ENCODE data around the gene PTBP2.

Gene PTBP2

DNA sequence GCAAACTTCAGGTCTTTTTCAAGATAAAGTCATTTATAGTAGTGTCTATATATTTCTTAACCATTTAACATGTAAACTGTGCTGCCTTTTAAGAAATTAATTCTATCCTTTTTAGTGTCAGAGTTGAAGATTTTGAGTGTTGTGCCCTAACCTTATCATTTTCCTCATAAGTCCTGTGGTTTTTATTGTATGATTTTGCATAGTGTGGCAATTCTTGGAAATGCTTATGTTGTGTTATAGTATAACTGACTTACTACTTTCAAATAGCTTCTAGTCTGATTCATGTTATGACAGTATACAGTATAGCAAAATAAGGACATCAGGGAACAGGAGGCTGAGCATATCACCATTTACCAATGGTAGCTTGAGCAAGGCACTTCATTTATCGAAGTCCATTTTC is 99.1 kb downstream of the PTBP2 start:
- DNase-seq (ENCODE audit: low spot score): no peak

DNA sequence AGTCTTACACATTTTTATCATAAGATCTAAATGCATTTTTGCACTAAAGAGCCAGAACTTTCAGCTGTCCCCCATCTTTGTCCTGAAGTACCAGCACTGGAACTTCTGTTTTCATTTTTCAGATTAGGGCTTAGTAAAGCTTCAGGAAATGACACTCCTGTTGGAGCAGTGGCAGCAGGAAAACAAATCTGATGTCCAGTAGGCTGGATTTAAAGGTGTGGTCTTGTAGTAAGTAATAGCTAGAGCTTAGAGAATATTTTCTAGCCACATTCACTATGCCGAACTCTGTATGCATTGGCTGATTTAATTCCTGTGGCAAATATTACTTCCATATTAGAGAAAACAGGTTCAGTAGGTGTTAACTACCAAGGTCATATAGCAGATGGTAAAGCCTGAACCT is 103.6 kb downstream of the PTBP2 start:
- DNase-seq (ENCODE audit: low spot score): no peak

- DNase-seq (ENCODE audit: low spot score): no peak
These were observed 104.5 kb downstream of the PTBP2 start for GRCh38 chr1:96825950-96826576.

- DNase-seq (ENCODE audit: low spot score): no peak
These were observed 111.8 kb downstream of the PTBP2 start for GRCh38 chr1:96833376-96833775.

- DNase-seq (ENCODE audit: low spot score): no peak
These were observed 113.4 kb downstream of the PTBP2 start for GRCh38 chr1:96834986-96835385.

DNA sequence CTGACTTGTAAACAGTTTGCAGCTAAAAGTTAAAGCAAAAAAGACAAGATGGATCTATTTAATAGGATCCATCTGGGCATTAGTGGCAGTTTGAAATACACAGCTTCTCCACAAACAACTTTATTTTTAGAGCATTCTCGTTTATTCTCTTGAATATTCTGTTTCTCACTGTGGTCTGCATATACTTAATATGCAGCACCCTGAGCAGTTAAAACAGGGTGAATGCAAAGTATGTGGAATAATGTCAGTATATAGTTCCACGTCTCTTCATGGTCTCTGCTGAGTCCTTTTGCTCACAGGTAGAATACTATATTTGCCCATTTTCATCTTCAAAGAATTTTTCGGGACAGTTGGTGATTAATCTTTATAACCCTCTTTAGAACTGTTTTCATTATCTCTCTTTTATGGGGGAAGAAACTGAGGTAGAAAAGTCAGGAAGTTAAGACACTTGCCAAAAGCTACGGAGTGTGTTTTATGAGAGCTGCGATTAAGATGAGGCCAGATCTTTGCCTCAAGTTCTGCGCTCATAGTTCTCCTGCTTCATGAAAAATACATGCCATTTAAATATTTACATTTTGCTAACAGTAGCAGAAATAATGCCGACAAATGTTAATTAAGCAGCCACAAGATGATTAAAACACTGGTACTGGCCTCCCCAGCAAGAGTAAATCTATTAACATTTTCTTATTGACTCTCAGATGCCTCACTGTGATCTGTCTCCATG is 115.6 kb downstream of the PTBP2 start:
- DNase-seq (ENCODE audit: low spot score): no peak

GRCh38 chr1:96837781-96838216 is 116.2 kb downstream of the PTBP2 start:
- no peak for DNase-seq (ENCODE audit: low spot score)

- DNase-seq (ENCODE audit: low spot score): no peak
These were observed 118.8 kb downstream of the PTBP2 start for GRCh38 chr1:96840396-96840795.

GRCh38 chr1:96842215-96842614 is 120.6 kb downstream of the PTBP2 start:
- DNase-seq (ENCODE audit: low spot score): no peak

DNA sequence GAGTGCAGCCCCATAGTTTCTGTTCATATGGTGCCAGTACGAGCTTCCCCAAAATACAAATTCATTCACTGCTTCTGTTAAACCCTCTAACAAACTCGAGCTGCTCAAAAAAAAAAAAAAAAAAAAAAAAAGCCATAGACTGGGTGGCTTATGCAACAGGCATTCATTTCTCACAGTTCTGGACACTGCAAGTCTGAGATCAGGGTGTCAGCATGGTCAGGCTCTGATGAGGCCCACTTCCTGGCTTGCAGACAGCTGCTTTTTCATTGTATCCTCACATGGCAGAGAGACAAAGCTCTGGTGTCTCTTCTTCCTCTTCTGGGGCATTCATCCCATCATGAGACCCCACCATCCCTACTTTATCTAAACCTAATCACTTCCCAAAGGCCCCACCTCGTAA is 121.6 kb downstream of the PTBP2 start:
- no peak for DNase-seq (ENCODE audit: low spot score)

DNA sequence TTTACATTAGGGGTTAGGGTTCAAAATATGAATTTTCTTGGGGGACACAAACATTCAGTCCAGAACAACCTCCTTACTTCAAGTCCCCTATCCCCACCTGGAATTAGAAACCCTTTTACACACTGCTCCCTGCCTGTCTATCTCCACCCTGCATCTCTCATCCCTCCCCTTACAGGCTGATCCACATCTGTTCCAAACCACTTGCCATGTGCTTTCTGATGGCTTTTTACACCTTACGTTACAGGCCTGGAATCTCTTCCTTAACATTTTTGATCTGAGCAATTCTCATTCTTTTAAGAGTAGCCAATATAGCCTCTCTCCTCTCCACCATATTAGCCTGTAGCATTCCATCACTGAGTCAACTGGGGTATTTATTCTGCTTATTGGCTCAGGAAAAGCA is 122.0 kb downstream of the PTBP2 start:
- no peak for DNase-seq (ENCODE audit: low spot score)

- DNase-seq (ENCODE audit: low spot score): peak; percentile 71
These were observed 123.9 kb downstream of the PTBP2 start for GRCh38 chr1:96845464-96845863.

DNA sequence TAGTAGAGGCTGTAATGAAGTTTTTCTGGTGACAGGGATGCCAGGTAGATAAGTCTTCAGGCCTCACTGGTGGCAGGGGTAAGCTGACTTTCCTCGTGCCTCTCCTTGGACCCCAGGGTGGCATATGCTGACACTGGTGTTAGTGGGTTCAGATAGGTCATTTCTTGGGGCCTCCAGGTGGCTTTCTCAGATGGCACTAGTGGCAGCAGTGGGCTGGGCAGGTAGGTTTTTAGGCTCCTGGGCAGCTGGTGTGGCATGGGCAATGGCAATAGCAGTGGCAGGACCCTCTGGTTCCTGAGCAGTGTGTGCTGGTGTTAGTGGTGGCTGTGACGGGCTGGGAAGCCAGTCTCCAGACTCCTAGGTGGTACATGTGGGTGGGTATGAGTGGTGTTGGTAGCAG is 140.3 kb downstream of the PTBP2 start:
- DNase-seq (ENCODE audit: low spot score): no peak

- no peak for DNase-seq (ENCODE audit: low spot score)
These were observed 141.9 kb downstream of the PTBP2 start for GRCh38 chr1:96863449-96863848.
